ENCODE measurements around the gene TJP3.
A peak's percentile ranks its signal among the peaks of the same experiment; 100 is the strongest.
"Not testable (repeated sequence)": the region's sequence is repeated elsewhere in the genome, so short reads cannot be mapped to it uniquely, and the experiment has no call there.

The TJP3 gene

DNA sequence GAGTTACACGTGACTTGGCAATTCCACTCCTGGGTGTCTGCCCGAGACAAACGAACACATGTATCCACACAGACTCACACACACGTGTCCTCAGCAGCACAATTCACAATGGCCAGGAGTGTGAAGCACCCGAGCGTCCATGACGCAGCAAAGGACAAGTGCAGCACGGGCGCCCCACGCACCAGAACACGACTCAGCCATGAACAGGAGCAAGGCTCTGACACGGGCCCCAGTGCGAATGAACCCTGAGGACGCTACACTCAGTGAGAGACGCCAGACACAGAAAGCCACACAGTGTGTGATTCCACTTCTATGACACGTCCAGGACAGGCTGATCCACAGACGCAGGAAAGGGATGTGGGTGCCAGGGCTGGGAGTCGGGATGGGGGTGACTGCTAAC, 44.3 kb upstream of the TJP3 start:
- TF ChIP-seq CTCF (conservative IDR thresholded peaks at IDR 0.05; ENCODE audit: low read depth, low read length), result no peak
- H3K4me3 ChIP-seq (ENCODE audit: low read length), result no peak overlapping the region
- no peak for DNase-seq (ENCODE audit: low read depth)

- TF ChIP-seq CTCF (conservative IDR thresholded peaks at IDR 0.05; ENCODE audit: low read depth, low read length), result no peak
- no peak overlapping the region for H3K4me3 ChIP-seq (ENCODE audit: low read length)
- no peak for DNase-seq (ENCODE audit: low read depth)
Measured at GRCh38 chr19:3664879-3665642, 43.1 kb upstream of the TJP3 start.

DNA sequence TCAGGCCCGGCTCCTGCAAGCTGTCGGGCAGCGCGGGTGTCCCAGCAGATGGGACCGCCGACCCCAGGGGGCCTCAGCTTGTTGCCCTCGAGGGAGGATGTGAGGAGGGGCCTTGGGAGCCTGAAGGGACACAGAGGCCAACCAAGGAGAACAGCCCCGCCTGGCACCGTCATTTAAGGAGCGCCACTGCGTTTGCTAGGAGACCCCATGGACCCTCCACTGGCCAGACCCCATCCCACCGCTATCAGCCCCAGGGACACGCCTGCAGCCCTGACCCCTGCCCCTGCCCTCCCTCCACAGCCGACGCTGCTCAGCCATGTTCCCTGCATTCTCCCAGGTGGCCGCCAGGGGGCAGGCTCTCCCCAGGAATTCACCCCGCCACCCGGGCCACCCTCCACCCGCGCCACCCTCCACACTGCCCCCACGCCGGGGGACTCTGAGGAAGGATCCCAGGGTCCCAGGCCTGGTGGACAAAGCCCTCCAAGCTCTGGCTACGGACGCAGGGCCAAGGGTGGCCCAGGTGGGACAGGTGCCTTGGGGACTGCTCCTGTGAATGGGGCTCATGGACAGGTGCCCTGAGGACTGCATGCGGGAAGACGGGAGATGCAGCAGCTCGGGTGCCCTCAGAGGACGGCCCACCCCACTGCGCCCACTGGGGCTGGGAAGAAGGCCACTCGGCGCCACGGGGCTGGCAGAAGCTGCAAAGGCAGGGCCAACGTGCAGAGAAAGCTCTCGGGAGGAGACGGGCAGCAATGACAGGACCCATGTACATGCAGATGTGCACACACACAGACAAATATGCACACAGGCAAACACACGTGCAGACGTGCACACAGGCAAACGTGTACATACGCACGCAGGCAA, 42.3 kb upstream of the TJP3 start:
- TF ChIP-seq CTCF (conservative IDR thresholded peaks at IDR 0.05; ENCODE audit: low read depth, low read length), result peak; percentile 78
- no peak for DNase-seq (ENCODE audit: low read depth)
- no peak overlapping the region for H3K4me3 ChIP-seq (ENCODE audit: low read length)

GRCh38 chr19:3666545-3666856, 41.7 kb upstream of the TJP3 start:
- not testable (repeated sequence) for DNase-seq (ENCODE audit: low read depth); H3K4me3 ChIP-seq (ENCODE audit: low read length)

GRCh38 chr19:3667037-3667638, 41.0 kb upstream of the TJP3 start:
- TF ChIP-seq CTCF (conservative IDR thresholded peaks at IDR 0.05; ENCODE audit: low read depth, low read length), result no peak
- no peak for DNase-seq (ENCODE audit: low read depth)
- H3K4me3 ChIP-seq (ENCODE audit: low read length), result no peak overlapping the region

- no peak for DNase-seq (ENCODE audit: low read depth)
- no peak overlapping the region for H3K4me3 ChIP-seq (ENCODE audit: low read length)
- no peak for TF ChIP-seq CTCF (conservative IDR thresholded peaks at IDR 0.05; ENCODE audit: low read depth, low read length)
Measured at GRCh38 chr19:3667766-3668165, 40.4 kb upstream of the TJP3 start.

- no peak for DNase-seq (ENCODE audit: low read depth)
- H3K4me3 ChIP-seq (ENCODE audit: low read length), result no peak overlapping the region
- no peak for TF ChIP-seq CTCF (conservative IDR thresholded peaks at IDR 0.05; ENCODE audit: low read depth, low read length)
Measured at GRCh38 chr19:3668331-3669081, 39.7 kb upstream of the TJP3 start.

All from retinal pigment epithelial cell (primary cell).